HFFc6 (cell line): ENCODE measurements around the gene RANBP1. TPM values are rescaled to one million over a fixed set of nuclear protein-coding genes. Genes with fewer than 3 reads are reported as not detected.

Experiments used
- DNase-seq: peaks from one replicate; pipeline ENCODE4 v3.0.0-alpha.2; 2018
- H3K27ac Mint-ChIP-seq: 2 replicates; pipeline ENCODE4 v1.8.0; 2020; ENCODE audit warnings: mild to moderate bottlenecking, mixed read lengths
- H3K27me3 Mint-ChIP-seq: 2 replicates; pipeline ENCODE4 v1.8.0; 2021; ENCODE audit warnings: mild to moderate bottlenecking, moderate library complexity, mixed read lengths; ENCODE audit not compliant: insufficient read depth
- H3K36me3 Mint-ChIP-seq: 2 replicates; pipeline ENCODE4 v1.8.0; 2021; ENCODE audit warnings: low read depth, mixed read lengths
- H3K4me1 Mint-ChIP-seq: 2 replicates; pipeline ENCODE4 v1.8.0; 2020; ENCODE audit warnings: low read depth, mixed read lengths
- H3K4me3 Mint-ChIP-seq: 2 replicates; pipeline ENCODE4 v1.8.0; 2020; ENCODE audit warnings: mild to moderate bottlenecking, moderate library complexity, mixed read lengths
- H3K9me3 Mint-ChIP-seq: 2 replicates; pipeline ENCODE4 v1.8.0; 2020; ENCODE audit warnings: mild to moderate bottlenecking, mixed read lengths
- total RNA-seq, 6 experiments: library from RNA; stranded (reverse); fragmentation: NEBNext Ultra II Directional; extraction: Animal tissue kit (Norgen Biotek cat#: 25700); gene quantifications; 2 replicates in 1 of 6; 3 replicates in 5 of 6; pipeline ENCODE4 v1.2.3, GENCODE V29; 2021
- TF ChIP-seq, protein P1 (sequence below): fragments of 200-600 bp; sonication (generic); IDR thresholded peaks from 2 replicates; pipeline ENCODE4 v1.5.0; 2021; ENCODE audit warnings: antibody characterized with exemption, mild to moderate bottlenecking

Gene RANBP1
- total RNA-seq, 6 experiments from 2014 or later, result 177 to 231 (median 226) TPM

DNA sequence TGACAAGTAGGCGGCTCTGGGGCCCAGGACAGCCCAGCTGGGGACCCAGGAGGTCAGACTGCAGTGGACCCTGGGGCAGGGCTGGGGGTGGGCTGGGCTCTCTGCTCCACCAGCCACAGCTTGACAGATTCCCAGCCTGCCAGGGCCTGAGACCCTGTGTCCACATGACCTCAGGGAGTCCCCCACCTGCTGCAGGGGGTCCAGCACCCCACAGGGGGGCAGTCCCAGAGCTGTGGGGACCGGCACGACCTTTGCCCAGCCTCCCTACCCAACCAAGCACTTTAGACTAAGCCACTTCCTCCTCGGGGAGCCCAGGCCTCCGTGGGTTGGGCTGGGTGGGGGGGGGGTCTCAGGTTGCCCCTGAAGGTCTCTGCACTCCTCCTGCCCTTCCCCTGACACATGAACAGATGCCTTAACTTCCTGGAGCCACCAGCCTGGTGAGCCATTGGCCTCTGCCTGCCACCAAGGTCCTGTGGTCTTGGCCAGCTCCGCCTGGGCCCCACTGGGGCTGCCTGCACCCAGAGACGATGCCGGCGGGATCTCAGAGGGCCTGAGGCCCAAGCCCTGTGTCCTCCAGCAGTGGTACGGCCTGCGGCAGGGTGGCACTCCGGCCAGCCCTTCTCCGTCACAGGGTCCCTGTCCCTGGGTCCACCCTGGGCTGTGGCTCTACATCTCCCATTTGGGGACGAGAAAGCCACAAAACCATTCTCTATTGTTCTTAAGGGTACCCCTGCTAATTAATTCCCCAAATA is 31.5 kb downstream of the RANBP1 start:
- H3K4me1 Mint-ChIP-seq, result no peaks in the 10 kb centered on the region

DNA sequence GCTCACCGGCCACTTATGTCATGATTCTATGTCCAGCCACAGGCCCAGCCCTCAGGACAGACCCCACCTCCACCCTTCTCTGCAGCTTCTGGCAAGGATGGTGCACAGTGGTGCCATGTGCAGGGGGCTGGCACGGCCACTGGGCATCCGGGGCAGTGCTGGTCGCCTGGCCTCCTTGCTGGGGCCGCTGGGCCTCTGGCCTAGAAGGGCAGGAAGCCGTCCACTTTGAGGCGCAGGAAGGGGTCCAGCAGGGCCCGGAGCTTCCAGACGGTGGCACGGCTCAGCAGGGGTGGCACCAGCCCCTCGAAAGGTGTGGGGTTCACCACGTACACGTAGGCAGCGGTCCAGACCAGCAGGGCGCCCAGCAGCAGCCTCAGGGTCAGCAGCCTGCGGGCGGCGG is 32.5 kb downstream of the RANBP1 start:
- no peaks in the 10 kb centered on the region; the same call in 1 of the 2 replicates for H3K27me3 Mint-ChIP-seq
- H3K4me1 Mint-ChIP-seq, result peaks cover under 1% of the 10 kb centered on the region; the same call in 1 of the 2 replicates
- H3K36me3 Mint-ChIP-seq, result no peaks in the 10 kb centered on the region
- H3K9me3 Mint-ChIP-seq, result no peaks in the 10 kb centered on the region
- H3K4me3 Mint-ChIP-seq, result no peak overlapping the region
- no peak overlapping the region for H3K27ac Mint-ChIP-seq
- no peak for DNase-seq
- TF ChIP-seq, protein P1, sequence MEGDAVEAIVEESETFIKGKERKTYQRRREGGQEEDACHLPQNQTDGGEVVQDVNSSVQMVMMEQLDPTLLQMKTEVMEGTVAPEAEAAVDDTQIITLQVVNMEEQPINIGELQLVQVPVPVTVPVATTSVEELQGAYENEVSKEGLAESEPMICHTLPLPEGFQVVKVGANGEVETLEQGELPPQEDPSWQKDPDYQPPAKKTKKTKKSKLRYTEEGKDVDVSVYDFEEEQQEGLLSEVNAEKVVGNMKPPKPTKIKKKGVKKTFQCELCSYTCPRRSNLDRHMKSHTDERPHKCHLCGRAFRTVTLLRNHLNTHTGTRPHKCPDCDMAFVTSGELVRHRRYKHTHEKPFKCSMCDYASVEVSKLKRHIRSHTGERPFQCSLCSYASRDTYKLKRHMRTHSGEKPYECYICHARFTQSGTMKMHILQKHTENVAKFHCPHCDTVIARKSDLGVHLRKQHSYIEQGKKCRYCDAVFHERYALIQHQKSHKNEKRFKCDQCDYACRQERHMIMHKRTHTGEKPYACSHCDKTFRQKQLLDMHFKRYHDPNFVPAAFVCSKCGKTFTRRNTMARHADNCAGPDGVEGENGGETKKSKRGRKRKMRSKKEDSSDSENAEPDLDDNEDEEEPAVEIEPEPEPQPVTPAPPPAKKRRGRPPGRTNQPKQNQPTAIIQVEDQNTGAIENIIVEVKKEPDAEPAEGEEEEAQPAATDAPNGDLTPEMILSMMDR, result no peak

More for the DNA sequence above, 31.5 kb downstream of the RANBP1 start:
- DNase-seq, result no peak
- H3K4me3 Mint-ChIP-seq, result no peak overlapping the region
- H3K9me3 Mint-ChIP-seq, result no peaks in the 10 kb centered on the region
- no peak overlapping the region for H3K27ac Mint-ChIP-seq
- H3K27me3 Mint-ChIP-seq, result no peaks in the 10 kb centered on the region; the same call in 1 of the 2 replicates
- TF ChIP-seq, protein P1, result no peak
- H3K36me3 Mint-ChIP-seq, result no peaks in the 10 kb centered on the region

DNA sequence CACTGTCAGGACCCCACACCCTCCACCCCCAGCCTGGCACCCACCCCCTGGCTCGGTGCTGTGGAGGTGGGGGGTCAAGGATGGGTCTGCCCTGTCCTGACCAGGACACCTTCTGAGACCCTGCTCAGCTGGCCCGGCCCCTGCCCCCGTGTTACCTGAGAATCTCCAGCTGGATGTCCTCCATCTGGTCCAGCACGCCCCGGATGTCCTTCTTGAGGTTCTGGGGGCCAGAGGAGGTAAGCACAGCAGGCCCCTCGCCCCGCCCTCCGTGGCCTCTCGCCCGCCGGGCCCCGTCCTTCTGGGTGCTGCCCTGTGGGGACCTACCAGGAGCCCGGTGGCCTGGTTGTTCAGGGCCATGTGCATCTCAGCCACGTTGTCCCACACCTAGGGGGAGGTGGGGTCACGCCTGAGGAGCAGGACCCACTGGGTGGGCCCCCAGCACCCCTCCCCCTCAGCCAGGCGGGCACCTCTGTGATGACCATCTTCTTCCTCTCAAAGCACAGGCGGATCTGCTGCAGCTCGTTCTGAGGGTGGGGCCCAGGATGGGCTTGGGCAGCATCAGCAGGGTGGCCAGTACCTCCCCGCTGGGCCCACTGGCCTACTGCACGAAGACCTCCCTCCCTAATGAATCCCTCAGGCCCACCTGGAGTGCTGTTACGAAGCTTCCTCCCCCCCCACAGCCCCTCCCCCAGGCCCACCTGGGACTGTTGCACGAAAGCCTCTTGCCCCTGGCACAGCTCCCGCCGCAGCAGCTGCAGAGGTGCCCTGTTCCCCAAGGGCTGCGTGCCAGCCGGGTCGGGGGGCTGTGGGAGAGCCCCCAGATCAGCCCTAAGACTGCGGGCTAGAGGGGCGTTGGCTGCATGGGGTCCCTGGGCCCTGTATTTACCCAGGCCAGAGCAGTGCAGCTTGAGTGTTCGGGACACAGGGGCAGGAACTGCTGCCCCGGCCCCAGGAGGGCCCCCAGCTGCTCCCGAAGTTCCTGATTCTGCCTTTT is 33.6 kb downstream of the RANBP1 start:
- no peak for DNase-seq
- Mint-ChIP-seq H3K27ac (no peak overlapping the region), H3K27me3 (no peaks in the 10 kb centered on the region; the same call in 1 of the 2 replicates), H3K9me3 (no peaks in the 10 kb centered on the region), H3K4me3 (no peak overlapping the region), H3K36me3 (no peaks in the 10 kb centered on the region), H3K4me1 (peaks cover 8% of the 10 kb centered on the region; the same call in 1 of the 2 replicates)
- TF ChIP-seq, protein P1, result no peak

DNA sequence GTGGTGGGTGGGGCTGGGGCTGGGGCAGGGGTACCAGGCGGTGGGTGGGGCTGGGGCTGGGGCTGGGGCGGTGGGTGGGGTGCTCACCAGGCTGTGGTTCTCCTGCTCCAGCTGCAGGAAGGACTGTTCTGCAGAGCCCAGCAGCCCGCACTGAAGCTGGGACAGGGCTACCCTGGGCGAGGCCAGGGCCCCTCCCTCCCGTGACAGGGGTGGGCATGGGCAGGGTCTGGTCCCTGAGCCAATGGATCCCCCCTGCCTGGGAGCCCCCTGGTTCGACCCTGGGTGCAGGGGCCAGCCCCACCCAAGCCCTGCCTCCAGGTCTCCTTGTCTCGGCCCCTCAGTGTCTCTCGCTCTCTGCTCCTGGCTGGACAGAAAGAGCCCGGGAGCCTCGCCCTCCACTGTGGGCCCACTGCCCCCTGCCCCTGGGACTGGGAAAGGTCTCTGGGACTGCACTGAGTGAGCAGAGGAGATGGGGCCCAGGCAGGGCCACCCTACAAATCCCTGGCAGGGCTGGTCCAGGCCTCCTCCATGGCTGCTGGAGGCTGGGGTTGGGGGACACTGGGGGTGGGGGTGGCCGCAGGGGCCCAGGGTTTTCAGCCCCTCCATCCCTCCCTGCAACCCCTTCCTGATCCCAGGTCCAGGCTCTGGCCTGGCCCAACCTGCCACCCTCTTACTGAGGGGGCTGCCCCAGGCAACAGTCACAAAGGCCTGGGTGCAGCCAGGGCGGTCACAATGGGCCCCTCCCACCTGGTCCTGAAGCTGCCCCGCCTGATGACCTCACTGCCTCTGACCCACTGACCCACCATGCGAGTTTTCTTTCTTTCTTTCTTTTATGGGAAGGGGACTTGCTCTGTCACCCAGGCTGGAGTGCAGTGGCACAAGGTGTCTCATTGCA is 34.7 kb downstream of the RANBP1 start, which contains the start of gene CCDC188:
Gene CCDC188 (minus strand): TSS at position 675 of the 895 bp plus-strand sequence. CDS start 69 bp downstream, at position 606.
- peaks cover 8% of the 10 kb centered on the region; the same call in 1 of the 2 replicates for H3K4me1 Mint-ChIP-seq
- no peaks in the 10 kb centered on the region for H3K9me3 Mint-ChIP-seq
- H3K27me3 Mint-ChIP-seq, result no peaks in the 10 kb centered on the region; the same call in 1 of the 2 replicates
- no peak within 1 kb of the TSS; the same call in 1 of the 2 replicates for H3K27ac Mint-ChIP-seq
- no peak for DNase-seq
- H3K4me3 Mint-ChIP-seq, result no peak within 1 kb of the TSS
- H3K36me3 Mint-ChIP-seq, result no peaks in the 10 kb centered on the region
- TF ChIP-seq, protein P1, result no peak

DNA sequence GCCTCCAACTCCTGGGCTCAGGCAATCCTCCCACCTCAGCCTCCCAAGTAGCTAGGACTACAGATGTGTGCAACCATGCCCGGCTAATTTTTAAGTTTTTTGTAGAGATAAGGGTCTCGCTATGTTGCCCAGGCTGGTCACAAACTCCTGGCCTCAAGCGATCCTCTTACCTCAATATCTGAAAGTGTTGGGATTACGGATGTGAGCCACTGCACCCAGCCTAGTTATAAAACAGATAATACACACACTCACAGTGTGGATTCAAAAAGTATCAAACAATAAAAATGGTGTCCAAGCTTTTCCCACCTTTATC is 35.3 kb downstream of the RANBP1 start:
- H3K27me3 Mint-ChIP-seq, result no peaks in the 10 kb centered on the region; the same call in 1 of the 2 replicates
- H3K36me3 Mint-ChIP-seq, result no peaks in the 10 kb centered on the region
- no peak for DNase-seq
- TF ChIP-seq, protein P1, result no peak
- H3K4me3 Mint-ChIP-seq, result no peak overlapping the region
- H3K4me1 Mint-ChIP-seq, result peaks cover 8% of the 10 kb centered on the region; the same call in 1 of the 2 replicates
- no peak overlapping the region; the same call in 1 of the 2 replicates for H3K27ac Mint-ChIP-seq
- H3K9me3 Mint-ChIP-seq, result no peaks in the 10 kb centered on the region
